HG03469 (cell line): ENCODE results near the gene SLC6A8.
"Not testable (repeated sequence)": the region's sequence is repeated elsewhere in the genome, so short reads cannot be mapped to it uniquely, and the experiment has no call there.

ENCODE experiments used
- ATAC-seq: cut with Tn5 transposase; IDR thresholded peaks from one replicate; pipeline ENCODE4 v1.9.1; 2021; ENCODE audit warnings: mild to moderate bottlenecking, moderate library complexity, moderate number of reproducible peaks; ENCODE audit not compliant: unreplicated experiment

Gene SLC6A8

DNA sequence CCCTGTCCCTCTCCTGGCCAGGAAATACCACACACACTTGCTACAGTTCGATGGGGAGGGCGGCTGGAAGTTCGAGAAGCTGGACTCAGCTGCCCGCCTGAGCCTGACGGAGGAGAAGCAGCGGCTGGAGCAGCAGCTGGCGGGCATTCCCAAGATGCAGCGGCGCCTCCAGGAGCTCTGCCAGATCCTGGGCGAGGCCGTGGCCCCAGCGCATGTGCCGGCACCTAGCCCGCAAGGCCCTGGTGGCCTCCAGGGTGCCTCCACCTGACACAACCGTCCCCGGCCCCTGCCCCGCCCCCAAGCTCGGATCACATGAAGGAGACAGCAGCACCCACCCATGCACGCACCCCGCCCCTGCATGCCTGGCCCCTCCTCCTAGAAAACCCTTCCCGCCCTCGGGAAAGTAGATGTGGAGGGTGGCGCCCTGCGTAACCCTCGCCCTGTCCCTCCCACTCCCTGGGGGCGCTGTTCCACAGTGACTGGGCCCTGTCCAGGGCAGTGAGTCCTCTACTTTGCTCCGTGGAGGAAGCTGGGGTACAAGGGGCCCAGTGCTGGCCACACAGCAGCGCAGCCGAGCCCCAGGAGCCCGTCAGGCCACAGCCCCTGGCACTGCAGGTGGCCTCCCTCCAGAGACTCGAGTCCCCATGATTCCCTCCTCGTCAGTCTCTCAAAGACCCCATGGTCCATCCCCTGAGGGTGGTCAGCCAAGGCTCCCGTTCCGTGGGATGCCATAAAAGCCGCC, 55.9 kb downstream of the SLC6A8 start:
- not testable (repeated sequence) for ATAC-seq

DNA sequence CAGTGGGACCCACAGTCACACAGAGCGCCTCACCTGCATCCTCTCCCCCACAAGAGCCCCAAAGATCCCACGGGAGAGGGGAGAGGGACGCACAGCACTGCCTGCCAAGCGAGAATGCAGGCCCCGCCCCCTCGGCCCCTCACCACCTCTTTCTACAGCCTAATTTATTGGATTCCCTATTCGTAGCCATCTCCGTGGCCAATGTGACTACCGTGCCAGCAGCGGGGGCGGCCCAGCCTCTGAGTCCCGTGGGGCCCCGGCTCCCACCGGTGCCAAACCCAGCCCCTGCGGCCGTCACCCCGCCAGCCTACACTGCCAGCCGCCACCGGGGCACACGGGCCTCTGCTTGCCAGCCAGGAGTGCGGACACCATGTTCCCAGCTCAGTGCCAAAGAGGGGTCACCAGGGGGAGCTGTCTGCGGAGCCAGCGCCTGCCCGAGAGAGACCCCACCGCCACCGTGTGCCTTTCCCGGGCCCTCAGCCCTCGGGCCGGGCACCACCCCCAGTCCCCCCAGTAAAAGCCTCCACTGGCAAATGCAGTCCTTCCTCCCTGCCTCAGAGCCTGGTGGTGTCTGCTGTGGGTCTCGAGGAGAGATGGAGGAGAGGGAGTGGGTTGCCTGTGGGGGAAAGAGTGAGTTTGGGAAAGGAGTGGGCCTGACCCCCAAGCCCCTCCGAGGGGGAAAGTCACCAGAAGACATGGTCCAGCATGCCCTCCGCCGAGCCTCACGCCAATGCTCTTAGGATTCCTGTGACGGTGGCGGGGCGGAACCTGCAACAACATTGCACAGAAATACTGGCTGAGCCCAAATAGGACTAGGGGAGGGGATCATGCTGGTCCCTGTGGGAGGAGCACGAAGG, 56.7 kb downstream of the SLC6A8 start:
- no peak for ATAC-seq

- ATAC-seq = not testable (repeated sequence)
Observed at GRCh38 chrX:153745067-153745433, 57.3 kb downstream of the SLC6A8 start.
